ENCODE results near the gene ZNF136. TPM values are rescaled to one million over a fixed set of nuclear protein-coding genes. Genes with fewer than 3 reads are reported as not detected.

The ZNF136 gene
- total and polyA plus RNA-seq, 2 donors (not counting 3 experiments of a cell fraction or from before 2014, with no cell fraction given): 0.92 to 3.5 TPM

GRCh38 chr19:12166626-12167025 lies 3.7 kb downstream of the ZNF136 start:
- no peak overlapping the region for H3K4me3 ChIP-seq (replicated peaks in 1 of 3; ENCODE audit: insufficient read depth in 1 of 3, low read depth in 1 of 3, low read length in 3 of 3)
- no TSS peak for BruUV-seq (replicated peaks)
- H4K20me1 ChIP-seq (replicated peaks; ENCODE audit: control insufficient read depth, extremely low read depth, insufficient read depth, low read length): no peaks in the 10 kb centered on the region
- FAIRE-seq (no peak), DNase-seq (ENCODE audit: low read depth, low spot score) (no peak)
- no peak overlapping the region for H3K9ac ChIP-seq (replicated peaks; ENCODE audit: extremely low read depth, insufficient read depth, low read length)
- H3K9me1 ChIP-seq (replicated peaks; ENCODE audit: control insufficient read depth, extremely low read depth, insufficient read depth, low read length): no peaks in the 10 kb centered on the region
- no peak overlapping the region for H2AFZ ChIP-seq (ENCODE audit: low read depth, low read length)
- no peaks in the 10 kb centered on the region for H3K9me3 ChIP-seq (replicated peaks; ENCODE audit: control insufficient read depth, insufficient read depth, low read length)
- dilution Hi-C loops (cut with MboI; ENCODE audit: extremely low pct_ligation_motif_present, low sequenced_read_pairs): no loop called here
- H3K4me2 ChIP-seq (ENCODE audit: insufficient read depth, low read length): no peak overlapping the region
- peaks cover 5% of the 10 kb centered on the region for H3K79me2 ChIP-seq (ENCODE audit: control insufficient read depth, insufficient read depth, low read length)
- ChIA-PET CTCF (no interaction called here), POLR2A (interaction anchor here (0.6 kb wide), 1 partner anchor 35 kb away, joined by 3 read pairs; no protein-coding TSS in a partner anchor)
- no peaks in the 10 kb centered on the region for H3K27me3 ChIP-seq (ENCODE audit: control insufficient read depth in 2 of 2, insufficient read depth in 2 of 2, low read length in 2 of 2)
- H3K4me1 ChIP-seq (ENCODE audit: control insufficient read depth, extremely low read depth, insufficient read depth, low read length): peaks cover 9% of the 10 kb centered on the region
- no peak overlapping the region for H3K27ac ChIP-seq (ENCODE audit: insufficient read depth, low read depth, low read length)
- H3K36me3 ChIP-seq (ENCODE audit: control insufficient read depth in 2 of 2, extremely low read depth in 1 of 2, insufficient read depth in 2 of 2, low read length in 2 of 2): no peaks in the 10 kb centered on the region
- intact Hi-C loops (cut with micrococcal nuclease): no loop called here
- no peak for TF ChIP-seq JUN (IDR thresholded peaks at IDR 0.05; ENCODE audit: borderline replicate concordance, insufficient read depth, insufficient read length, low read depth)
- TF ChIP-seq EZH2 (IDR thresholded peaks at IDR 0.05; ENCODE audit: borderline replicate concordance, low read depth, low read length, severe bottlenecking): no peak
- TF ChIP-seq MAX (IDR thresholded peaks at IDR 0.05; ENCODE audit: insufficient read depth, insufficient read length): no peak
- TF ChIP-seq MYC (IDR thresholded peaks at IDR 0.05; ENCODE audit: low read depth, low read length): no peak
- TF ChIP-seq POLR2AphosphoS5 (IDR thresholded peaks at IDR 0.05; ENCODE audit: insufficient read depth, low read depth, low read length): no peak
- TF ChIP-seq, protein P1, sequence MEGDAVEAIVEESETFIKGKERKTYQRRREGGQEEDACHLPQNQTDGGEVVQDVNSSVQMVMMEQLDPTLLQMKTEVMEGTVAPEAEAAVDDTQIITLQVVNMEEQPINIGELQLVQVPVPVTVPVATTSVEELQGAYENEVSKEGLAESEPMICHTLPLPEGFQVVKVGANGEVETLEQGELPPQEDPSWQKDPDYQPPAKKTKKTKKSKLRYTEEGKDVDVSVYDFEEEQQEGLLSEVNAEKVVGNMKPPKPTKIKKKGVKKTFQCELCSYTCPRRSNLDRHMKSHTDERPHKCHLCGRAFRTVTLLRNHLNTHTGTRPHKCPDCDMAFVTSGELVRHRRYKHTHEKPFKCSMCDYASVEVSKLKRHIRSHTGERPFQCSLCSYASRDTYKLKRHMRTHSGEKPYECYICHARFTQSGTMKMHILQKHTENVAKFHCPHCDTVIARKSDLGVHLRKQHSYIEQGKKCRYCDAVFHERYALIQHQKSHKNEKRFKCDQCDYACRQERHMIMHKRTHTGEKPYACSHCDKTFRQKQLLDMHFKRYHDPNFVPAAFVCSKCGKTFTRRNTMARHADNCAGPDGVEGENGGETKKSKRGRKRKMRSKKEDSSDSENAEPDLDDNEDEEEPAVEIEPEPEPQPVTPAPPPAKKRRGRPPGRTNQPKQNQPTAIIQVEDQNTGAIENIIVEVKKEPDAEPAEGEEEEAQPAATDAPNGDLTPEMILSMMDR (IDR thresholded peaks at IDR 0.05; ENCODE audit: extremely low read depth in 1 of 2, insufficient read depth in 1 of 2, low read depth in 1 of 2, low read length in 2 of 2): no peak
- TF ChIP-seq GATA2 (IDR thresholded peaks at IDR 0.05; ENCODE audit: insufficient read depth, insufficient read length, low read depth, low read length): no peak
- TF ChIP-seq FOS (IDR thresholded peaks at IDR 0.05; ENCODE audit: borderline replicate concordance, insufficient read depth, low read length): no peak
- TF ChIP-seq POLR2A (IDR thresholded peaks at IDR 0.05; ENCODE audit: low read depth, low read length): no peak
